Breast epithelium (tissue), 4 donors: ENCODE measurements around the gene PLD4. TPM values are rescaled to one million over a fixed set of nuclear protein-coding genes. Genes with fewer than 3 reads are reported as not detected.
A peak's percentile ranks its signal among the peaks of the same experiment; 100 is the strongest.

Experiments used
- DNase-seq, 2 donors: peaks; one replicate each; pipeline ENCODE4 v3.0.0-alpha.2; 2019; ENCODE audit warnings: low spot score in 2 of 2
- H3K27ac ChIP-seq, 2 donors: fragments of 200-600 bp; sonication (generic) in 1 of 2; one replicate each; pipeline ENCODE4 v1.5.1; 2016 to 2019; ENCODE audit warnings: mild to moderate bottlenecking in 1 of 2
- H3K27me3 ChIP-seq, 2 donors: fragments of 200-600 bp; sonication (generic) in 1 of 2; one replicate each; pipeline versions ENCODE4 v1.5.1 to v1.6.0; 2017 to 2019; ENCODE audit warnings: control low read depth in 1 of 2, mild to moderate bottlenecking in 1 of 2
- H3K36me3 ChIP-seq: fragments of 200-600 bp; one replicate; pipeline ENCODE4 v1.5.1; 2019
- H3K4me1 ChIP-seq, 2 donors: fragments of 200-600 bp; sonication (generic); one replicate each; pipeline ENCODE4 v1.5.1; 2016 to 2019; ENCODE audit warnings: control low read depth in 1 of 2
- H3K4me3 ChIP-seq, 3 donors: fragments of 200-600 bp; sonication (generic); 1 replicate in 2 of 3; 2 replicates in 1 of 3; pipeline ENCODE4 v1.5.1; 2016 to 2019; ENCODE audit warnings: mild to moderate bottlenecking in 3 of 3, moderate library complexity in 2 of 3
- H3K9me3 ChIP-seq, 2 donors: fragments of 200-600 bp; sonication (generic) in 1 of 2; one replicate each; pipeline ENCODE4 v1.5.1; 2016 to 2019; ENCODE audit warnings: control low read depth in 1 of 2
- CTCF ChIP-seq, 3 donors: fragments of 450-650 bp; IDR thresholded peaks; one replicate each; pipeline ENCODE4 v1.5.1; 2016 to 2017; ENCODE audit warnings: antibody characterized with exemption in 3 of 3, mild to moderate bottlenecking in 3 of 3, moderate library complexity in 3 of 3
- POLR2A ChIP-seq: fragments of 450-650 bp; IDR thresholded peaks from one replicate; pipeline ENCODE4 v1.6.1; 2016; ENCODE audit warnings: antibody characterized with exemption, mild to moderate bottlenecking, moderate library complexity
- POLR2AphosphoS5 ChIP-seq, 3 donors: sonication (generic); formaldehyde crosslinking; IDR thresholded peaks; one replicate each; pipeline ENCODE4 v1.6.1; 2017; ENCODE audit warnings: antibody characterized with exemption in 3 of 3
- intact Hi-C: fragments of 100-400 bp; cut with DNase I; formaldehyde crosslinking; loops from one replicate; pipeline ENCODE4 v1.15.1; 2023; ENCODE audit warnings: low total_unique reads
- total RNA-seq, 3 donors: library from RNA; depleted of rRNA; stranded (reverse); fragments of >200 nt; gene quantifications; one replicate each; pipeline ENCODE4 v1.1.0, GENCODE V29; 2016

PLD4 gene
- total RNA-seq, 3 donors from 2014 or later: 0.33 to 4.0 TPM; not detected in 1

GRCh38 chr14:104966981-104967385 lies 42.3 kb downstream of the PLD4 start:
- Histone ChIP-seq H3K27ac (peak overlapping the region; percentile 95 to 97), H3K27me3 (no peaks in the 10 kb centered on the region), H3K4me3 (peak overlapping the region; percentile 43 to 69 (median 57)), H3K4me1 (peaks cover 22 to 24% of the 10 kb centered on the region in 2 donors), H3K9me3 (no peaks in the 10 kb centered on the region), H3K36me3 (no peaks in the 10 kb centered on the region)
- TF ChIP-seq POLR2A: no peak
- TF ChIP-seq CTCF (IDR thresholded peaks at IDR 0.05): no peak
- TF ChIP-seq POLR2AphosphoS5 (IDR thresholded peaks at IDR 0.05): no peak
- no peak for DNase-seq
- intact Hi-C loops: loop anchor here (2.0 kb wide), 1 partner anchor 14 kb away; no protein-coding TSS in a partner anchor

- peaks cover 25 to 27% of the 10 kb centered on the region in 2 donors for H3K4me1 ChIP-seq
Measured at GRCh38 chr14:104967386-104968152, 42.9 kb downstream of the PLD4 start.

GRCh38 chr14:104968153-104968527 lies 43.5 kb downstream of the PLD4 start:
- TF ChIP-seq POLR2AphosphoS5 (IDR thresholded peaks at IDR 0.05) (no peak), CTCF (IDR thresholded peaks at IDR 0.05) (no peak), POLR2A (no peak)
- Histone ChIP-seq H3K36me3 (no peaks in the 10 kb centered on the region), H3K4me1 (peaks cover 30 to 33% of the 10 kb centered on the region in 2 donors), H3K4me3 (peak overlapping the region; percentile 43 to 69 (median 57)), H3K27me3 (no peaks in the 10 kb centered on the region), H3K27ac (peak overlapping the region; percentile 95 to 97), H3K9me3 (no peaks in the 10 kb centered on the region)
- intact Hi-C loops: no loop called here
- peak; percentile 57 to 78 for DNase-seq

More at GRCh38 chr14:104967386-104968152, 42.9 kb downstream of the PLD4 start:
- H3K27me3 ChIP-seq: no peaks in the 10 kb centered on the region
- no peak for DNase-seq
- H3K27ac ChIP-seq: peak overlapping the region; percentile 95 to 97
- TF ChIP-seq POLR2AphosphoS5 (IDR thresholded peaks at IDR 0.05) (peak in 1 of 3 donors; percentile 23), CTCF (IDR thresholded peaks at IDR 0.05) (no peak), POLR2A (no peak)
- intact Hi-C loops: loop anchor here (2.0 kb wide), 1 partner anchor 15 kb away; no protein-coding TSS in a partner anchor
- H3K4me3 ChIP-seq: peak overlapping the region; percentile 43 to 69 (median 57)
- H3K36me3 ChIP-seq: no peaks in the 10 kb centered on the region
- no peaks in the 10 kb centered on the region for H3K9me3 ChIP-seq

- Histone ChIP-seq H3K4me1 (peaks cover 30 to 38% of the 10 kb centered on the region in 2 donors), H3K27ac (peak overlapping the region; percentile 95 to 97), H3K9me3 (no peaks in the 10 kb centered on the region), H3K4me3 (peak overlapping the region; percentile 43 to 69 (median 57)), H3K27me3 (no peaks in the 10 kb centered on the region), H3K36me3 (no peaks in the 10 kb centered on the region)
- TF ChIP-seq CTCF (IDR thresholded peaks at IDR 0.05) (no peak), POLR2AphosphoS5 (IDR thresholded peaks at IDR 0.05) (no peak), POLR2A (no peak)
- intact Hi-C loops: no loop called here
- DNase-seq: peak; percentile 67 to 82
Measured at GRCh38 chr14:104968541-104969401, 44.1 kb downstream of the PLD4 start.
